Measurements from ENCODE around the gene TMEM255B.

The TMEM255B gene

GRCh38 chr13:113838711-113839201 is 79.7 kb downstream of the TMEM255B start:
- Histone ChIP-seq H2AFZ (ENCODE audit: low read depth) (no peak overlapping the region), H4K20me1 (ENCODE audit: insufficient read depth) (no peaks in the 10 kb centered on the region), H3K9ac (no peak overlapping the region), H3K4me3 (IDR thresholded peaks at IDR 0.05; ENCODE audit: insufficient read depth, low read depth, low read length) (no peak overlapping the region), H3K27ac (no peak overlapping the region), H3K79me2 (ENCODE audit: insufficient read depth, low read depth) (no peaks in the 10 kb centered on the region), H3K27me3 (ENCODE audit: insufficient read depth, low read depth) (no peaks in the 10 kb centered on the region), H3K4me1 (ENCODE audit: low read depth, poor library complexity, severe bottlenecking) (peaks cover 6% of the 10 kb centered on the region), H3K4me2 (no peak overlapping the region), H3K36me3 (ENCODE audit: insufficient read depth) (no peaks in the 10 kb centered on the region)
- TF ChIP-seq, protein P1, sequence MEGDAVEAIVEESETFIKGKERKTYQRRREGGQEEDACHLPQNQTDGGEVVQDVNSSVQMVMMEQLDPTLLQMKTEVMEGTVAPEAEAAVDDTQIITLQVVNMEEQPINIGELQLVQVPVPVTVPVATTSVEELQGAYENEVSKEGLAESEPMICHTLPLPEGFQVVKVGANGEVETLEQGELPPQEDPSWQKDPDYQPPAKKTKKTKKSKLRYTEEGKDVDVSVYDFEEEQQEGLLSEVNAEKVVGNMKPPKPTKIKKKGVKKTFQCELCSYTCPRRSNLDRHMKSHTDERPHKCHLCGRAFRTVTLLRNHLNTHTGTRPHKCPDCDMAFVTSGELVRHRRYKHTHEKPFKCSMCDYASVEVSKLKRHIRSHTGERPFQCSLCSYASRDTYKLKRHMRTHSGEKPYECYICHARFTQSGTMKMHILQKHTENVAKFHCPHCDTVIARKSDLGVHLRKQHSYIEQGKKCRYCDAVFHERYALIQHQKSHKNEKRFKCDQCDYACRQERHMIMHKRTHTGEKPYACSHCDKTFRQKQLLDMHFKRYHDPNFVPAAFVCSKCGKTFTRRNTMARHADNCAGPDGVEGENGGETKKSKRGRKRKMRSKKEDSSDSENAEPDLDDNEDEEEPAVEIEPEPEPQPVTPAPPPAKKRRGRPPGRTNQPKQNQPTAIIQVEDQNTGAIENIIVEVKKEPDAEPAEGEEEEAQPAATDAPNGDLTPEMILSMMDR (conservative IDR thresholded peaks at IDR 0.05; ENCODE audit: low read depth, low read length): no peak

DNA sequence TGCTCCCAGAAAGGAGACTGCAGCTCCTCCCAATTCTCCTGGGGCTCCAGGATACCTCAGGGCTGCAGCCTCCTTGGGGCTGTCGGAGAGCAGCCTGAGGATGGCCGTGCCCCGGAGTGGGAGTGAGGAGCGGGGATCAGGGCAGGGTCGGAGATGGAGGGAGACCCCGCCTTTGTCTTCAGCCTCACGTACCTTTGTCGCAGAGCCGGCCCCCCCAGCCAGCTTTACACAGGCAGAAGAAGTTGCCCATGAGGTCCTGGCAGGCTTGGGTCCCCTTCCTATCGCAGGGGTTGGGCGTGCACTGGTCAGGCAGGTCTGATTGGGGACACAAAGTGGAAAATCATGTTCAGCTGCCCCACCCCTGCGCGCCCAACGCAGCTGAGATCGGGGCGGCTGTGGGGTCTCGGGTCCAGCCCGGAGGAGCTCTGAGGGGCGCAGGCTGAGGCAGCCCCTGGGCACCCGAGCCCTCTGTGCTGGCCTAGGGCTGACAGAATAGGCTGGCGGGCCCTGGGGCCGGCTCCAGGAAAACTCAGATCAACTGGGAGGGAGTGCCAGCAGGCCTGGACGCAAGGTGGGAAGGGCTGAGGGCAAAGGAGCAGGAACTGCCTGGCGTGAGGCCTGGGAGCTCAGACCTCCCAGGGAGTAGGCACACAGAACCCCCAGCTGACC is 80.6 kb downstream of the TMEM255B start:
- no peak overlapping the region for H2AFZ ChIP-seq (ENCODE audit: low read depth)
- TF ChIP-seq, protein P1 (conservative IDR thresholded peaks at IDR 0.05; ENCODE audit: low read depth, low read length): no peak
- no peak overlapping the region for H3K27ac ChIP-seq
- no peaks in the 10 kb centered on the region for H3K36me3 ChIP-seq (ENCODE audit: insufficient read depth)
- no peak overlapping the region for H3K4me2 ChIP-seq
- peaks cover 6% of the 10 kb centered on the region for H3K4me1 ChIP-seq (ENCODE audit: low read depth, poor library complexity, severe bottlenecking)
- no peaks in the 10 kb centered on the region for H3K79me2 ChIP-seq (ENCODE audit: insufficient read depth, low read depth)
- no peak overlapping the region for H3K9ac ChIP-seq
- H4K20me1 ChIP-seq (ENCODE audit: insufficient read depth): no peaks in the 10 kb centered on the region
- no peaks in the 10 kb centered on the region for H3K27me3 ChIP-seq (ENCODE audit: insufficient read depth, low read depth)
- no peak overlapping the region for H3K4me3 ChIP-seq (IDR thresholded peaks at IDR 0.05; ENCODE audit: insufficient read depth, low read depth, low read length)

DNA sequence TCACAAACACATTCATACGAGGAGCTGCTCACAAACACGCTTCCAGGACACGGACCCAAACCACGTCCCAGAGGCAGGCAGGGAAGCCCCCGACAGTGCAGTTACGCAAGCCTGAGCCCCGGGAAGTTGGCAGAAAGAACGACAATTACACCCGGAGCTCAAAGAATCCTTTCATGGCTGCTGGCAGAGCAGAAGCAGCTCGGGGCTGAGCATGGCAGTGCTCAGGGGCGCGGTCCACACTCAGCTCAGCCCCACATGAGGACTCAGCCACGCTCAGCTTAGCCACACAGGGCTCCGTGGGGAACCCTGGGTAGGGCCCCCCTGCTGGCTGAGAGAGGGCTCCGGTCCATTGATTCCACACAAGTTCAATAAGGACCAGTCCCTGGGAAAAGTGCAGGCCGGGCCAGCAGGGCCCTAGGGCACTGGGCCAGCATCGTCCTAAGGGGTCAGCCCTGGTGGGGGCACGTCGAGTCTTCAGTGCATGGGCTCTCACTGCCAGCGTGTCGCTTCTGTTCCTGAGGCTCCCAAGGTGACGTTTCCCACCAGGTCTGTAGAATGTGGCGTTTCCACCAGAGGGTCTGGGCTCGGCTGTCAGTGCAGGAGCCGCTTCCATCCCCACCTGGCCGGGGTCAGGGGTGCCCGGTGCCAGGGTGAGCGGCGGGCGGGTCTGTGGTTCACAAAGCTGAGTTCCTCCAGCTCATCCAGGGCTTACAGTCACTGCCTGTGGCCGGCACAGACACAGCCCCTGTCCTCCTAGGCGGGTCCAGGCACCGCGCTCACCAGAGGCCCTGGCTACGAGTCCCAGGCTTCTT is 81.7 kb downstream of the TMEM255B start:
- Histone ChIP-seq H3K27me3 (ENCODE audit: insufficient read depth, low read depth) (no peaks in the 10 kb centered on the region), H3K9ac (no peak overlapping the region), H3K4me2 (no peak overlapping the region), H3K4me3 (IDR thresholded peaks at IDR 0.05; ENCODE audit: insufficient read depth, low read depth, low read length) (no peak overlapping the region), H3K27ac (no peak overlapping the region), H3K79me2 (ENCODE audit: insufficient read depth, low read depth) (no peaks in the 10 kb centered on the region), H4K20me1 (ENCODE audit: insufficient read depth) (no peaks in the 10 kb centered on the region), H3K36me3 (ENCODE audit: insufficient read depth) (no peaks in the 10 kb centered on the region), H2AFZ (ENCODE audit: low read depth) (no peak overlapping the region), H3K4me1 (ENCODE audit: low read depth, poor library complexity, severe bottlenecking) (peaks cover 3% of the 10 kb centered on the region)
- TF ChIP-seq, protein P1 (conservative IDR thresholded peaks at IDR 0.05; ENCODE audit: low read depth, low read length): no peak

DNA sequence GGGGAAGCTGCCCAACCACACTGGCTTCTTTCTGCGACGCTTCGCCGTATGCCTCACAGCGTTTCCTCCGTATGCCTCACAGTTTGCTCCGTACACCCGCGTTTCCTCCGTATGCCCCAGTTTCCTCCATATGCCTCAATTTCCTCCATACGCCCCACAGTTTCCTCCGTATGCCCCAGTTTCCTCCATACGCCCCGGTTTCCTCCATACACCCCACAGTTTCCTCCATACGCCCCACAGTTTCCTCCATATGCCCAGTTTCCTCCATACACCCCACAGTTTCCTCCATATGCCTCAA is 82.3 kb downstream of the TMEM255B start:
- H3K27me3 ChIP-seq (ENCODE audit: insufficient read depth, low read depth): no peaks in the 10 kb centered on the region
- H3K4me3 ChIP-seq (IDR thresholded peaks at IDR 0.05; ENCODE audit: insufficient read depth, low read depth, low read length): no peak overlapping the region
- H3K36me3 ChIP-seq (ENCODE audit: insufficient read depth): no peaks in the 10 kb centered on the region
- H2AFZ ChIP-seq (ENCODE audit: low read depth): no peak overlapping the region
- TF ChIP-seq, protein P1 (conservative IDR thresholded peaks at IDR 0.05; ENCODE audit: low read depth, low read length): no peak
- no peaks in the 10 kb centered on the region for H4K20me1 ChIP-seq (ENCODE audit: insufficient read depth)
- no peak overlapping the region for H3K9ac ChIP-seq
- no peak overlapping the region for H3K4me2 ChIP-seq
- no peaks in the 10 kb centered on the region for H3K4me1 ChIP-seq (ENCODE audit: low read depth, poor library complexity, severe bottlenecking)
- H3K27ac ChIP-seq: no peak overlapping the region
- H3K79me2 ChIP-seq (ENCODE audit: insufficient read depth, low read depth): no peaks in the 10 kb centered on the region

All from KMS-11 (cell line).